HepG2 (cell line): ENCODE results near the gene SHLD1. TPM values are rescaled to one million over a fixed set of nuclear protein-coding genes. Genes with fewer than 3 reads are reported as not detected.

ENCODE experiments used
- ATF7 ChIP-seq, 2 experiments: fragments of 450-650 bp in 1 of 2; sonication (generic) in 1 of 2; formaldehyde crosslinking in 1 of 2; IDR thresholded peaks; 2 replicates each; pipeline versions ENCODE4 v1.4.0 to v1.6.1; 2016 to 2020; ENCODE audit warnings: antibody characterized with exemption in 1 of 2, mild to moderate bottlenecking in 1 of 2, missing genetic modification reagents in 1 of 2
- ISL2 ChIP-seq: sonication (generic); formaldehyde crosslinking; IDR thresholded peaks from 2 replicates; pipeline ENCODE4 v1.5.0; 2020; ENCODE audit warnings: missing genetic modification reagents
- MAFF ChIP-seq: IDR thresholded peaks from 2 replicates; pipeline ENCODE4 v1.6.1; 2011; ENCODE audit warnings: low read depth, low read length, improper control_type of control experiment
- NFE2 ChIP-seq: sonication (generic); formaldehyde crosslinking; IDR thresholded peaks from 2 replicates; pipeline ENCODE4 v1.4.0; 2020; ENCODE audit warnings: missing genetic modification reagents
- PHF8 ChIP-seq: sonication (generic); formaldehyde crosslinking; IDR thresholded peaks from 2 replicates; pipeline ENCODE4 v1.5.0; 2020; ENCODE audit warnings: missing genetic modification reagents
- RBAK ChIP-seq: sonication (generic); formaldehyde crosslinking; IDR thresholded peaks from 2 replicates; pipeline ENCODE4 v1.5.1; 2020; ENCODE audit warnings: mild to moderate bottlenecking, missing genetic modification reagents
- SAP130 ChIP-seq: IDR thresholded peaks from 2 replicates; pipeline ENCODE4 v1.6.1; 2016; ENCODE audit warnings: low read depth
- SP1 ChIP-seq, 2 experiments: fragments of 450-650 bp in 1 of 2; sonication (generic) in 1 of 2; formaldehyde crosslinking in 1 of 2; IDR thresholded peaks; 2 replicates each; pipeline versions ENCODE4 v1.4.0 to v1.6.1; 2016 to 2020; ENCODE audit warnings: missing genetic modification reagents in 1 of 2
- ZNF264 ChIP-seq: sonication (generic); formaldehyde crosslinking; IDR thresholded peaks from 2 replicates; pipeline ENCODE4 v1.4.0; 2020; ENCODE audit warnings: missing genetic modification reagents
- ZNF292 ChIP-seq: sonication (generic); formaldehyde crosslinking; IDR thresholded peaks from 2 replicates; pipeline ENCODE4 v1.8.1; 2022; ENCODE audit warnings: mild to moderate bottlenecking, low read depth, missing genetic modification reagents, borderline replicate concordance
- polyA plus RNA-seq, 8 experiments: library from polyadenylated mRNA; depleted of rRNA in 3 of 8; stranded (reverse) in 7 of 8; unstranded in 1 of 8; fragments of >200 nt; fragmentation: Illumina TruSeq in 4 of 8; extraction: Trizol in 4 of 8; gene quantifications; 2 replicates each; pipeline versions ENCODE4 v1.2.1 to v1.2.3, GENCODE V29; 2011 to 2016; ENCODE audit warnings: low read depth in 4 of 8, missing spikeins in 1 of 8, mixed read lengths in 1 of 8; ENCODE audit not compliant: insufficient read depth in 1 of 8
- total RNA-seq, 5 experiments: library from RNA; depleted of rRNA; stranded (reverse); fragments of >200 nt; fragmentation: Illumina TruSeq; extraction: Trizol; gene quantifications; 2 replicates each; pipeline ENCODE4 v1.2.3, GENCODE V29; 2016; ENCODE audit warnings: low read depth in 1 of 5
- TF ChIP-seq, protein P1 (sequence below): sonication (generic); formaldehyde crosslinking; IDR thresholded peaks from 2 replicates; pipeline ENCODE4 v1.5.1; 2020; ENCODE audit warnings: mild to moderate bottlenecking, missing genetic modification reagents, moderate library complexity
- TF ChIP-seq, protein P2 (sequence below): IDR thresholded peaks from 2 replicates; pipeline ENCODE4 v1.6.1; 2016; ENCODE audit warnings: low read depth, borderline replicate concordance
- TF ChIP-seq, protein P3 (sequence below): sonication (generic); formaldehyde crosslinking; IDR thresholded peaks from 2 replicates; pipeline ENCODE4 v1.4.0; 2020; ENCODE audit warnings: mild to moderate bottlenecking, missing genetic modification reagents
- TF ChIP-seq, protein P4 (sequence below): IDR thresholded peaks from 2 replicates; pipeline ENCODE4 v1.6.1; 2016; ENCODE audit warnings: missing compliant biosample characterization, missing genetic modification reagents, borderline replicate concordance
- TF ChIP-seq, protein P5 (sequence below): sonication (generic); formaldehyde crosslinking; IDR thresholded peaks from 2 replicates; pipeline ENCODE4 v1.4.0; 2020; ENCODE audit warnings: low read depth, mild to moderate bottlenecking, missing genetic modification reagents
- TF ChIP-seq, protein P6 (sequence below): sonication (generic); formaldehyde crosslinking; IDR thresholded peaks from 2 replicates; pipeline ENCODE4 v1.4.0; 2020; ENCODE audit warnings: missing genetic modification reagents, borderline replicate concordance

The SHLD1 gene
- total and polyA plus RNA-seq, 2 of the 13 experiments (the other 11 are each of a cell fraction or from before 2014, with no cell fraction given) = 8.9 to 10.0 TPM

DNA sequence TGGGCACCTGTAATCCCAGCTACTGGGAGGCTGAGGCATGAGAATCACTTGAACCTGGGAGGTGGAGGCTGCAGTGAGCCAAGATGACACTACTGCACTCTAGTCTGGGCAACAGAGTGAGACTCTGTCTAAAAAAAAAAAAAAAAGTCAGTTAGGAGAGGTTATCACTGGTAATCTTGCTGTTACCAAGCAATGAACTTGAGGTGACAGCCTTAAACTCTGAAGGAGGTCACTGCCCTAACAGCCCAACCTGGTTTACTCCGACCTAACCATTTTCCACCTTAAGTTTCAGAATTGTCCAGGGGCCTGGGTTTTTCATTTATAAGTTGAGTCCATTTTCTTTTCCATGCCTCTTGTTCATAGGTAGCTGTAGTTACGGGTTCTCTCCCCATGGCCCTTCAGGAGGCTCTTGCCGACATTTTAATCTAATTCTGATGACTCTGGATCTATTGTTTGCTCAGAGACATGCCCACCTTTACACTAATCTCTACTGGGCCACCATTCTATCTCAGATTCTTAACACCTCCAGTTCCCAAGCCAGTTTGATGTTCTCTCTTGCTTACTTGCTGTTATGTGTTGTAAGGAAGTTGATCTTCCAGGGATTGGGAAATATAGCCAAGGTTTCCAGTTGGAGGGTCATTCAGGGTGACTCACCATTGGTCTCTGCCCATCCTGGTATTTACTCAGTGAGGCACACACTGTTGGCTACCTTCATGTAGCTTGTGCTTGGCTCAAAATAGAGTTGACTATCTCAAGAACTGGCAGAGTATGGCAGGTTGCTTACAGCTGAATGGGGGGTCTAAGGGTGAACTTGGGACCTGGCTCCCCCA lies 29.1 kb downstream of the SHLD1 start (continued):
- TF ChIP-seq, protein P1, sequence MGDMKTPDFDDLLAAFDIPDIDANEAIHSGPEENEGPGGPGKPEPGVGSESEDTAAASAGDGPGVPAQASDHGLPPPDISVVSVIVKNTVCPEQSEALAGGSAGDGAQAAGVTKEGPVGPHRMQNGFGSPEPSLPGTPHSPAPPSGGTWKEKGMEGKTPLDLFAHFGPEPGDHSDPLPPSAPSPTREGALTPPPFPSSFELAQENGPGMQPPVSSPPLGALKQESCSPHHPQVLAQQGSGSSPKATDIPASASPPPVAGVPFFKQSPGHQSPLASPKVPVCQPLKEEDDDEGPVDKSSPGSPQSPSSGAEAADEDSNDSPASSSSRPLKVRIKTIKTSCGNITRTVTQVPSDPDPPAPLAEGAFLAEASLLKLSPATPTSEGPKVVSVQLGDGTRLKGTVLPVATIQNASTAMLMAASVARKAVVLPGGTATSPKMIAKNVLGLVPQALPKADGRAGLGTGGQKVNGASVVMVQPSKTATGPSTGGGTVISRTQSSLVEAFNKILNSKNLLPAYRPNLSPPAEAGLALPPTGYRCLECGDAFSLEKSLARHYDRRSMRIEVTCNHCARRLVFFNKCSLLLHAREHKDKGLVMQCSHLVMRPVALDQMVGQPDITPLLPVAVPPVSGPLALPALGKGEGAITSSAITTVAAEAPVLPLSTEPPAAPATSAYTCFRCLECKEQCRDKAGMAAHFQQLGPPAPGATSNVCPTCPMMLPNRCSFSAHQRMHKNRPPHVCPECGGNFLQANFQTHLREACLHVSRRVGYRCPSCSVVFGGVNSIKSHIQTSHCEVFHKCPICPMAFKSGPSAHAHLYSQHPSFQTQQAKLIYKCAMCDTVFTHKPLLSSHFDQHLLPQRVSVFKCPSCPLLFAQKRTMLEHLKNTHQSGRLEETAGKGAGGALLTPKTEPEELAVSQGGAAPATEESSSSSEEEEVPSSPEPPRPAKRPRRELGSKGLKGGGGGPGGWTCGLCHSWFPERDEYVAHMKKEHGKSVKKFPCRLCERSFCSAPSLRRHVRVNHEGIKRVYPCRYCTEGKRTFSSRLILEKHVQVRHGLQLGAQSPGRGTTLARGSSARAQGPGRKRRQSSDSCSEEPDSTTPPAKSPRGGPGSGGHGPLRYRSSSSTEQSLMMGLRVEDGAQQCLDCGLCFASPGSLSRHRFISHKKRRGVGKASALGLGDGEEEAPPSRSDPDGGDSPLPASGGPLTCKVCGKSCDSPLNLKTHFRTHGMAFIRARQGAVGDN = no peak
- TF ChIP-seq SP1 (IDR thresholded peaks at IDR 0.05) (no peak), SP1 (CRISPR knock-in tag; IDR thresholded peaks at IDR 0.05) (no peak; the same call in 1 of the 2 replicates), ISL2 (CRISPR knock-in tag) (peak; percentile 90), RBAK (CRISPR knock-in tag) (no peak), NFE2 (no peak), MAFF (0 out of 2 replicates have a peak, but pooled peaks have one; percentile 32), ATF7 (IDR thresholded peaks at IDR 0.05) (no peak), ATF7 (CRISPR knock-in tag; IDR thresholded peaks at IDR 0.05) (no peak), ZNF264 (CRISPR knock-in tag) (peak; percentile 92), ZNF292 (CRISPR knock-in tag) (peak; percentile 38; the same call in 1 of the 2 replicates), SAP130 (CRISPR knock-in tag) (peak; percentile 95), PHF8 (CRISPR knock-in tag) (no peak)
- TF ChIP-seq, protein P2, sequence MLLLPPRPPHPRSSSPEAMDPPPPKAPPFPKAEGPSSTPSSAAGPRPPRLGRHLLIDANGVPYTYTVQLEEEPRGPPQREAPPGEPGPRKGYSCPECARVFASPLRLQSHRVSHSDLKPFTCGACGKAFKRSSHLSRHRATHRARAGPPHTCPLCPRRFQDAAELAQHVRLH = peak; percentile 94; the same call in 1 of the 2 replicates
- TF ChIP-seq, protein P3, sequence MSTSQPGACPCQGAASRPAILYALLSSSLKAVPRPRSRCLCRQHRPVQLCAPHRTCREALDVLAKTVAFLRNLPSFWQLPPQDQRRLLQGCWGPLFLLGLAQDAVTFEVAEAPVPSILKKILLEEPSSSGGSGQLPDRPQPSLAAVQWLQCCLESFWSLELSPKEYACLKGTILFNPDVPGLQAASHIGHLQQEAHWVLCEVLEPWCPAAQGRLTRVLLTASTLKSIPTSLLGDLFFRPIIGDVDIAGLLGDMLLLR (CRISPR knock-in tag) = no peak
- TF ChIP-seq, protein P4, sequence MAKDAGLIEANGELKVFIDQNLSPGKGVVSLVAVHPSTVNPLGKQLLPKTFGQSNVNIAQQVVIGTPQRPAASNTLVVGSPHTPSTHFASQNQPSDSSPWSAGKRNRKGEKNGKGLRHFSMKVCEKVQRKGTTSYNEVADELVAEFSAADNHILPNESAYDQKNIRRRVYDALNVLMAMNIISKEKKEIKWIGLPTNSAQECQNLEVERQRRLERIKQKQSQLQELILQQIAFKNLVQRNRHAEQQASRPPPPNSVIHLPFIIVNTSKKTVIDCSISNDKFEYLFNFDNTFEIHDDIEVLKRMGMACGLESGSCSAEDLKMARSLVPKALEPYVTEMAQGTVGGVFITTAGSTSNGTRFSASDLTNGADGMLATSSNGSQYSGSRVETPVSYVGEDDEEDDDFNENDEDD (CRISPR knock-in tag) = no peak
- TF ChIP-seq, protein P5, sequence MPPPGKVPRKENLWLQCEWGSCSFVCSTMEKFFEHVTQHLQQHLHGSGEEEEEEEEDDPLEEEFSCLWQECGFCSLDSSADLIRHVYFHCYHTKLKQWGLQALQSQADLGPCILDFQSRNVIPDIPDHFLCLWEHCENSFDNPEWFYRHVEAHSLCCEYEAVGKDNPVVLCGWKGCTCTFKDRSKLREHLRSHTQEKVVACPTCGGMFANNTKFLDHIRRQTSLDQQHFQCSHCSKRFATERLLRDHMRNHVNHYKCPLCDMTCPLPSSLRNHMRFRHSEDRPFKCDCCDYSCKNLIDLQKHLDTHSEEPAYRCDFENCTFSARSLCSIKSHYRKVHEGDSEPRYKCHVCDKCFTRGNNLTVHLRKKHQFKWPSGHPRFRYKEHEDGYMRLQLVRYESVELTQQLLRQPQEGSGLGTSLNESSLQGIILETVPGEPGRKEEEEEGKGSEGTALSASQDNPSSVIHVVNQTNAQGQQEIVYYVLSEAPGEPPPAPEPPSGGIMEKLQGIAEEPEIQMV (CRISPR knock-in tag) = 0 out of 2 replicates have a peak, but pooled peaks have one; percentile 67
- TF ChIP-seq, protein P6, sequence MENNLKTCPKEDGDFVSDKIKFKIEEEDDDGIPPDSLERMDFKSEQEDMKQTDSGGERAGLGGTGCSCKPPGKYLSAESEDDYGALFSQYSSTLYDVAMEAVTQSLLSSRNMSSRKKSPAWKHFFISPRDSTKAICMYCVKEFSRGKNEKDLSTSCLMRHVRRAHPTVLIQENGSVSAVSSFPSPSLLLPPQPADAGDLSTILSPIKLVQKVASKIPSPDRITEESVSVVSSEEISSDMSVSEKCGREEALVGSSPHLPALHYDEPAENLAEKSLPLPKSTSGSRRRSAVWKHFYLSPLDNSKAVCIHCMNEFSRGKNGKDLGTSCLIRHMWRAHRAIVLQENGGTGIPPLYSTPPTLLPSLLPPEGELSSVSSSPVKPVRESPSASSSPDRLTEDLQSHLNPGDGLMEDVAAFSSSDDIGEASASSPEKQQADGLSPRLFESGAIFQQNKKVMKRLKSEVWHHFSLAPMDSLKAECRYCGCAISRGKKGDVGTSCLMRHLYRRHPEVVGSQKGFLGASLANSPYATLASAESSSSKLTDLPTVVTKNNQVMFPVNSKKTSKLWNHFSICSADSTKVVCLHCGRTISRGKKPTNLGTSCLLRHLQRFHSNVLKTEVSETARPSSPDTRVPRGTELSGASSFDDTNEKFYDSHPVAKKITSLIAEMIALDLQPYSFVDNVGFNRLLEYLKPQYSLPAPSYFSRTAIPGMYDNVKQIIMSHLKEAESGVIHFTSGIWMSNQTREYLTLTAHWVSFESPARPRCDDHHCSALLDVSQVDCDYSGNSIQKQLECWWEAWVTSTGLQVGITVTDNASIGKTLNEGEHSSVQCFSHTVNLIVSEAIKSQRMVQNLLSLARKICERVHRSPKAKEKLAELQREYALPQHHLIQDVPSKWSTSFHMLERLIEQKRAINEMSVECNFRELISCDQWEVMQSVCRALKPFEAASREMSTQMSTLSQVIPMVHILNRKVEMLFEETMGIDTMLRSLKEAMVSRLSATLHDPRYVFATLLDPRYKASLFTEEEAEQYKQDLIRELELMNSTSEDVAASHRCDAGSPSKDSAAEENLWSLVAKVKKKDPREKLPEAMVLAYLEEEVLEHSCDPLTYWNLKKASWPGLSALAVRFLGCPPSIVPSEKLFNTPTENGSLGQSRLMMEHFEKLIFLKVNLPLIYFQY (CRISPR knock-in tag) = peak; percentile 69; the same call in 1 of the 2 replicates
